Peyer's patch (tissue), 4 donors: ENCODE data around the gene BCAS3. TPM values are rescaled to one million over a fixed set of nuclear protein-coding genes. Genes with fewer than 3 reads are reported as not detected.
"Not testable (repeated sequence)": the region's sequence is repeated elsewhere in the genome, so short reads cannot be mapped to it uniquely, and the experiment has no call there.

Source experiments
- DNase-seq, 3 donors: peaks; one replicate each; pipeline ENCODE4 v3.0.0-alpha.2; 2017 to 2019
- H3K27ac ChIP-seq, 4 donors: fragments of 200-600 bp; sonication (generic); one replicate each; pipeline ENCODE4 v1.5.1; 2016 to 2019
- H3K27me3 ChIP-seq, 2 donors: fragments of 200-600 bp; sonication (generic); one replicate each; pipeline ENCODE4 v1.5.1; 2019
- H3K36me3 ChIP-seq, 3 donors: fragments of 200-600 bp; sonication (generic); one replicate each; pipeline ENCODE4 v1.5.1; 2016 to 2019
- H3K4me1 ChIP-seq, 4 donors: fragments of 200-600 bp; sonication (generic); one replicate each; pipeline ENCODE4 v1.5.1; 2016 to 2019
- H3K4me3 ChIP-seq, 4 donors: fragments of 200-600 bp; sonication (generic); 1 replicate in 3 of 4; 2 replicates in 1 of 4; pipeline ENCODE4 v1.5.1; 2016 to 2019; ENCODE audit warnings: mild to moderate bottlenecking in 1 of 4
- H3K9me3 ChIP-seq, 4 donors: fragments of 200-600 bp; sonication (generic); one replicate each; pipeline ENCODE4 v1.5.1; 2016 to 2019; ENCODE audit warnings: mild to moderate bottlenecking in 1 of 4
- CTCF ChIP-seq, 6 experiments: fragments of 450-650 bp in 4 of 6; fragments of 200-600 bp in 2 of 6; sonication (generic) in 1 of 6; IDR thresholded peaks; one replicate each; pipeline ENCODE4 v1.5.1; 2017 to 2019; ENCODE audit warnings: antibody characterized with exemption in 6 of 6, mild to moderate bottlenecking in 3 of 6, moderate library complexity in 1 of 6
- POLR2A ChIP-seq, 2 donors: fragments of 450-650 bp; IDR thresholded peaks; one replicate each; pipeline ENCODE4 v1.5.1; 2017; ENCODE audit warnings: antibody characterized with exemption in 2 of 2, mild to moderate bottlenecking in 2 of 2, moderate library complexity in 2 of 2
- total RNA-seq, 4 donors: library from RNA; depleted of rRNA; stranded (reverse); fragments of >200 nt; gene quantifications; one replicate each; pipeline ENCODE4 v1.1.0, GENCODE V29; 2016

Gene BCAS3
- total RNA-seq, 4 donors from 2014 or later, result 25.7 to 109 (median 57.1) TPM

- DNase-seq, result no peak
- H3K27me3 ChIP-seq, result no peaks in the 10 kb centered on the region
- no peaks in the 10 kb centered on the region for H3K36me3 ChIP-seq
- H3K9me3 ChIP-seq, result no peaks in the 10 kb centered on the region
- H3K27ac ChIP-seq, result no peak overlapping the region
- TF ChIP-seq POLR2A (IDR thresholded peaks at IDR 0.05) (no peak), CTCF (IDR thresholded peaks at IDR 0.05) (no peak)
- H3K4me1 ChIP-seq, result no peaks in the 10 kb centered on the region
- H3K4me3 ChIP-seq, result no peak overlapping the region
Observed at GRCh38 chr17:60862482-60862881, 184.8 kb downstream of the BCAS3 start.

GRCh38 chr17:60863892-60864707 is 186.4 kb downstream of the BCAS3 start:
- no peaks in the 10 kb centered on the region for H3K27me3 ChIP-seq
- no peak for DNase-seq
- H3K27ac ChIP-seq, result no peak overlapping the region
- no peaks in the 10 kb centered on the region for H3K36me3 ChIP-seq
- no peaks in the 10 kb centered on the region for H3K9me3 ChIP-seq
- H3K4me3 ChIP-seq, result no peak overlapping the region
- TF ChIP-seq CTCF (IDR thresholded peaks at IDR 0.05) (no peak), POLR2A (IDR thresholded peaks at IDR 0.05) (no peak)
- H3K4me1 ChIP-seq, result no peaks in the 10 kb centered on the region

- no peaks in the 10 kb centered on the region for H3K4me1 ChIP-seq
- no peaks in the 10 kb centered on the region for H3K36me3 ChIP-seq
- no peaks in the 10 kb centered on the region for H3K9me3 ChIP-seq
- no peak for DNase-seq
- no peak for TF ChIP-seq CTCF (IDR thresholded peaks at IDR 0.05)
- TF ChIP-seq POLR2A (IDR thresholded peaks at IDR 0.05), result no peak
- no peak overlapping the region for H3K27ac ChIP-seq
- H3K27me3 ChIP-seq, result no peaks in the 10 kb centered on the region
- no peak overlapping the region for H3K4me3 ChIP-seq
Observed at GRCh38 chr17:60864708-60865005, 187.0 kb downstream of the BCAS3 start.

- no peak overlapping the region for H3K27ac ChIP-seq
- DNase-seq, result no peak
Observed at GRCh38 chr17:60874772-60875171, 197.1 kb downstream of the BCAS3 start.

GRCh38 chr17:60886731-60887613 is 209.3 kb downstream of the BCAS3 start:
- not testable (repeated sequence) for DNase-seq, H3K4me1 ChIP-seq, H3K36me3 ChIP-seq, H3K9me3 ChIP-seq, H3K27me3 ChIP-seq, H3K27ac ChIP-seq
- H3K4me3 ChIP-seq, result peak overlapping the region in 2 of 4 donors; percentile 31 to 41

More at GRCh38 chr17:60874772-60875171, 197.1 kb downstream of the BCAS3 start:
- no peaks in the 10 kb centered on the region for H3K36me3 ChIP-seq
- H3K9me3 ChIP-seq, result no peaks in the 10 kb centered on the region
- no peaks in the 10 kb centered on the region for H3K4me1 ChIP-seq
- H3K27me3 ChIP-seq, result no peaks in the 10 kb centered on the region
- H3K4me3 ChIP-seq, result no peak overlapping the region
- TF ChIP-seq CTCF (IDR thresholded peaks at IDR 0.05) (no peak), POLR2A (IDR thresholded peaks at IDR 0.05) (no peak)

- DNase-seq, result no peak
- Histone ChIP-seq H3K9me3 (no peaks in the 10 kb centered on the region), H3K4me1 (no peaks in the 10 kb centered on the region), H3K27ac (no peak overlapping the region), H3K36me3 (no peaks in the 10 kb centered on the region), H3K27me3 (no peaks in the 10 kb centered on the region), H3K4me3 (peak overlapping the region in 1 of 4 donors; percentile 41)
- TF ChIP-seq POLR2A (IDR thresholded peaks at IDR 0.05), result no peak
- no peak for TF ChIP-seq CTCF (IDR thresholded peaks at IDR 0.05)
Observed at GRCh38 chr17:60887614-60888028, 210.0 kb downstream of the BCAS3 start.
